ENCODE data around the gene GPX6.
"Not testable (repeated sequence)": the region's sequence is repeated elsewhere in the genome, so short reads cannot be mapped to it uniquely, and the experiment has no call there.

Gene GPX6

DNA sequence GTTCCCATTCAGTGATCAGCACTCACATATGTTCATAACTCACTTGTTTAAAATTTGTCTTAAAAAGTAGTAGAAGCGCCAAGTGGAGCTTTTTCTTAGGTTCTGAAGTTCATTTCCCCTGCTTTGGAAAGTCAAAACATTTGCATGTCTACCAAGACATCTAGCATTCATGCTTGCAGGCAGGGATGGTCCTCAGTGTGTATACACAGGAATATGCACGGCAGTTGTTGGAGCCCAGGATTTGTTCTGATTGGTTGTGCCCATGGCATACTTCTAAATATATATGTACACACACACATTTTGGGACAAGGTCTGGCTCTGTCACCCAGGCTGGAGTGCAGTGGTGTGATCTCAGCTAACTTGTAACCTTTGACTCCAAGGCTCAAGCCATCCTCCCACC, 2.4 kb upstream of the GPX6 start:
- H3K36me3 ChIP-seq (ENCODE audit: insufficient read depth, low read length): no peaks in the 10 kb centered on the region
- H3K4me3 ChIP-seq (ENCODE audit: low read depth, low read length, poor library complexity, severe bottlenecking): no peak overlapping the region
- no peaks in the 10 kb centered on the region for H3F3A ChIP-seq (ENCODE audit: insufficient read depth, low read length)
- no peaks in the 10 kb centered on the region for H3K9me2 ChIP-seq (ENCODE audit: low read depth, low read length)
- H3K27me3 ChIP-seq (ENCODE audit: insufficient read depth, low read length): no peaks in the 10 kb centered on the region
- H2AFZ ChIP-seq (ENCODE audit: low read length): no peak overlapping the region
- H3K4me1 ChIP-seq (ENCODE audit: insufficient read depth, low read length, severe bottlenecking): no peaks in the 10 kb centered on the region
- no peaks in the 10 kb centered on the region for H3K9me3 ChIP-seq (ENCODE audit: low read length)
- no peaks in the 10 kb centered on the region for H4K20me1 ChIP-seq (ENCODE audit: insufficient read depth, low read length)
- no peak for TF ChIP-seq EZH2 (IDR thresholded peaks at IDR 0.05; ENCODE audit: borderline replicate concordance, low read length)
- TF ChIP-seq, protein P1, sequence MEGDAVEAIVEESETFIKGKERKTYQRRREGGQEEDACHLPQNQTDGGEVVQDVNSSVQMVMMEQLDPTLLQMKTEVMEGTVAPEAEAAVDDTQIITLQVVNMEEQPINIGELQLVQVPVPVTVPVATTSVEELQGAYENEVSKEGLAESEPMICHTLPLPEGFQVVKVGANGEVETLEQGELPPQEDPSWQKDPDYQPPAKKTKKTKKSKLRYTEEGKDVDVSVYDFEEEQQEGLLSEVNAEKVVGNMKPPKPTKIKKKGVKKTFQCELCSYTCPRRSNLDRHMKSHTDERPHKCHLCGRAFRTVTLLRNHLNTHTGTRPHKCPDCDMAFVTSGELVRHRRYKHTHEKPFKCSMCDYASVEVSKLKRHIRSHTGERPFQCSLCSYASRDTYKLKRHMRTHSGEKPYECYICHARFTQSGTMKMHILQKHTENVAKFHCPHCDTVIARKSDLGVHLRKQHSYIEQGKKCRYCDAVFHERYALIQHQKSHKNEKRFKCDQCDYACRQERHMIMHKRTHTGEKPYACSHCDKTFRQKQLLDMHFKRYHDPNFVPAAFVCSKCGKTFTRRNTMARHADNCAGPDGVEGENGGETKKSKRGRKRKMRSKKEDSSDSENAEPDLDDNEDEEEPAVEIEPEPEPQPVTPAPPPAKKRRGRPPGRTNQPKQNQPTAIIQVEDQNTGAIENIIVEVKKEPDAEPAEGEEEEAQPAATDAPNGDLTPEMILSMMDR (IDR thresholded peaks at IDR 0.05; ENCODE audit: low read length): no peak
- no peak overlapping the region for H3K27ac ChIP-seq (ENCODE audit: low read depth, low read length, poor library complexity, severe bottlenecking)
- H3K4me2 ChIP-seq (ENCODE audit: low read length): no peak overlapping the region
- H3K79me2 ChIP-seq (ENCODE audit: insufficient read depth, low read length): no peaks in the 10 kb centered on the region
- H3K9ac ChIP-seq (ENCODE audit: low read length): no peak overlapping the region

DNA sequence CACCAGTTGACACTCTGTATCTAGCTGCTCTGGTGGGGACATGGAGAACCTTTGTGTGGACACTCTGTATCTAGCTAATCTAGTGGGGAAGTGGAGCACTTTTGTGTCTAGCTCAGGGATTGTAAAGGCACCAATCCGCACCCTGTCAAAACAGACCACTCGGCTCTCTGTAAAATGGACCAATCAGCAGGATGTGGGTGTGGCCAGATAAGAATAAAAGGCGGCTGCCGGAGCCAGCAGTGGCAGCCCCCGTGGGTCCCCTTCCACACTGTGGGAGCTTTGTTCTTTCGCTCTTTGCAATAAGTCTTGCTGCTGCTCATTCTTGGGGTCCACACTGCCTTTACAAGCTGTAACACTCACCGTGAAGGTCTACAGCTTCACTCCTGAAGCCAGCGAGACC, 3.2 kb downstream of the GPX6 start:
- H3K9ac ChIP-seq (ENCODE audit: low read length); H3K27ac ChIP-seq (ENCODE audit: low read depth, low read length, poor library complexity, severe bottlenecking); H3K79me2 ChIP-seq (ENCODE audit: insufficient read depth, low read length); H3K9me3 ChIP-seq (ENCODE audit: low read length); H2AFZ ChIP-seq (ENCODE audit: low read length); H3K36me3 ChIP-seq (ENCODE audit: insufficient read depth, low read length); H3K9me2 ChIP-seq (ENCODE audit: low read depth, low read length); H4K20me1 ChIP-seq (ENCODE audit: insufficient read depth, low read length); H3K4me2 ChIP-seq (ENCODE audit: low read length); H3F3A ChIP-seq (ENCODE audit: insufficient read depth, low read length); H3K27me3 ChIP-seq (ENCODE audit: insufficient read depth, low read length); H3K4me1 ChIP-seq (ENCODE audit: insufficient read depth, low read length, severe bottlenecking); H3K4me3 ChIP-seq (ENCODE audit: low read depth, low read length, poor library complexity, severe bottlenecking): not testable (repeated sequence)

DNA sequence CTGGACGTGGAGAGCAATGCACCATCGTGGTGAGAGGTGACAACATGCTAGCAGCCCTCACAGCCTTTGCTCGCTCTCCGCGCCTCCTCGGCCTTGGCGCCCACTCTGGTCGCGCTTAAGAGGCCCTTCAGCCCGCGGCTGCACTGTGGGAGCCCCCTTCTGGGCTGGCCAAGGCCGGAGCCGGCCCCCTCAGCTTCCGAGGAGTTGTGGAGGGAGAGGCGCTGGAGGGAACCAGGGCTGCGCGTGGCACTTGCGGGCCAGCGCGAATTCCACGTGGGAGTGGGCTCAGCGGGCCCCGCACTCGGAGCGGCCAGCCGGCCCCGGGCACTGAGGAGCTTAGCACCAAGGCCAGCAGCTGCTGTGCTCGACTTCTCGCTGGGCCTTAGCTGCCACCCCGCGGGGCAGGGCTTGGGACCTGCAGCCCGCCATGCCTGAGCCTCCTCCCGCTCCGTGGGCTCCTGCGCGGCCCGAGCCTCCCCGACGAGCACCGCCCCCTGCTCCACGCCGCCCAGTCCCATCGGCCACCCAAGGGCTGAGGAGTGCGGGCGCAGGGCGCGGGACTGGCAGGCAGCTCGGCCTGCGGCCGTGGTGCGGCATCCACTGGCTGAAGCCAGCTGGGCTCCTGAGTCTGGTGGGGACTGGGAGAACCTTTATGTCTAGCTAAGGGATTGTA, 3.8 kb downstream of the GPX6 start:
- Histone ChIP-seq H3K36me3 (ENCODE audit: insufficient read depth, low read length) (no peaks in the 10 kb centered on the region), H3K9ac (ENCODE audit: low read length) (no peak overlapping the region), H3K27me3 (ENCODE audit: insufficient read depth, low read length) (no peaks in the 10 kb centered on the region)

More for the DNA sequence above, 3.8 kb downstream of the GPX6 start:
- no peaks in the 10 kb centered on the region for H3K4me1 ChIP-seq (ENCODE audit: insufficient read depth, low read length, severe bottlenecking)
- no peak overlapping the region for H2AFZ ChIP-seq (ENCODE audit: low read length)
- H4K20me1 ChIP-seq (ENCODE audit: insufficient read depth, low read length): no peaks in the 10 kb centered on the region
- H3K79me2 ChIP-seq (ENCODE audit: insufficient read depth, low read length): no peaks in the 10 kb centered on the region
- no peak overlapping the region for H3K4me2 ChIP-seq (ENCODE audit: low read length)
- H3K4me3 ChIP-seq (ENCODE audit: low read depth, low read length, poor library complexity, severe bottlenecking): no peak overlapping the region
- no peaks in the 10 kb centered on the region for H3F3A ChIP-seq (ENCODE audit: insufficient read depth, low read length)
- TF ChIP-seq EZH2 (IDR thresholded peaks at IDR 0.05; ENCODE audit: borderline replicate concordance, low read length): no peak
- TF ChIP-seq, protein P1 (IDR thresholded peaks at IDR 0.05; ENCODE audit: low read length): no peak
- no peaks in the 10 kb centered on the region for H3K9me3 ChIP-seq (ENCODE audit: low read length)
- no peaks in the 10 kb centered on the region for H3K9me2 ChIP-seq (ENCODE audit: low read depth, low read length)
- H3K27ac ChIP-seq (ENCODE audit: low read depth, low read length, poor library complexity, severe bottlenecking): no peak overlapping the region
